ENCODE measurements around the gene CASQ1.

CASQ1 gene

DNA sequence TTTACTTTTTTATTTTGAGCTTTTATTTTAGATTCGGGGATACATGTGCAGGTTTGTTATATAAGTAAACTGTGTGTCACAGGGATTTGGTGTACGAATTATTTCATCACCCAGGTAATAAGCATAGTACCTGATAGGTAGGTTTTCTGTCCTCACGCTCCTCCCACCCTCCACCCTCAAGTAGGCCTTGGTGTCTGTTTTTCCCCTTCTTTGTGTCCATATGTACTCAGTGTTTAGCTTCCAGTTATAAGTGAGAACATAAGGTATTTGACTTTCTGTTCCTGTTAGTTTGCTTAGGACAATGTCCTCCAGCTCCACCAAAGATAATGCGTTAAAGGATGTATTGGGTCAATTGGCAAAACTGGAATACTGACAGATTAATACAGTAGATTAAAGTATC, 33.2 kb upstream of the CASQ1 start (continued):
- TF ChIP-seq ZNF501 (tag by site-specific recombination; IDR thresholded peaks at IDR 0.05) (no peak), ZNF768 (tag by site-specific recombination; IDR thresholded peaks at IDR 0.05) (no peak), EGR2 (tag by site-specific recombination; IDR thresholded peaks at IDR 0.05; ENCODE audit: low read depth) (no peak)
- TF ChIP-seq, protein P1, sequence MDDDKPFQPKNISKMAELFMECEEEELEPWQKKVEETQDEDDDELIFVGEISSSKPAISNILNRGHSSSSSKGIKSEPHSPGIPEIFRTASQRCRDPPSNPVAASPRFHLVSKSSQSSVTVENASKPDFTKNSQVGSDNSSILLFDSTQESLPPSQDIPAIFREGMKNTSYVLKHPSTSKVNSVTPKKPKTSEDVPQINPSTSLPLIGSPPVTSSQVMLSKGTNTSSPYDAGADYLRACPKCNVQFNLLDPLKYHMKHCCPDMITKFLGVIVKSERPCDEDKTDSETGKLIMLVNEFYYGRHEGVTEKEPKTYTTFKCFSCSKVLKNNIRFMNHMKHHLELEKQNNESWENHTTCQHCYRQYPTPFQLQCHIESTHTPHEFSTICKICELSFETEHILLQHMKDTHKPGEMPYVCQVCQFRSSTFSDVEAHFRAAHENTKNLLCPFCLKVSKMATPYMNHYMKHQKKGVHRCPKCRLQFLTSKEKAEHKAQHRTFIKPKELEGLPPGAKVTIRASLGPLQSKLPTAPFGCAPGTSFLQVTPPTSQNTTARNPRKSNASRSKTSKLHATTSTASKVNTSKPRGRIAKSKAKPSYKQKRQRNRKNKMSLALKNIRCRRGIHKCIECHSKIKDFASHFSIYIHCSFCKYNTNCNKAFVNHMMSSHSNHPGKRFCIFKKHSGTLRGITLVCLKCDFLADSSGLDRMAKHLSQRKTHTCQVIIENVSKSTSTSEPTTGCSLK (tag by site-specific recombination; IDR thresholded peaks at IDR 0.05), result no peak
- TF ChIP-seq, protein P2, sequence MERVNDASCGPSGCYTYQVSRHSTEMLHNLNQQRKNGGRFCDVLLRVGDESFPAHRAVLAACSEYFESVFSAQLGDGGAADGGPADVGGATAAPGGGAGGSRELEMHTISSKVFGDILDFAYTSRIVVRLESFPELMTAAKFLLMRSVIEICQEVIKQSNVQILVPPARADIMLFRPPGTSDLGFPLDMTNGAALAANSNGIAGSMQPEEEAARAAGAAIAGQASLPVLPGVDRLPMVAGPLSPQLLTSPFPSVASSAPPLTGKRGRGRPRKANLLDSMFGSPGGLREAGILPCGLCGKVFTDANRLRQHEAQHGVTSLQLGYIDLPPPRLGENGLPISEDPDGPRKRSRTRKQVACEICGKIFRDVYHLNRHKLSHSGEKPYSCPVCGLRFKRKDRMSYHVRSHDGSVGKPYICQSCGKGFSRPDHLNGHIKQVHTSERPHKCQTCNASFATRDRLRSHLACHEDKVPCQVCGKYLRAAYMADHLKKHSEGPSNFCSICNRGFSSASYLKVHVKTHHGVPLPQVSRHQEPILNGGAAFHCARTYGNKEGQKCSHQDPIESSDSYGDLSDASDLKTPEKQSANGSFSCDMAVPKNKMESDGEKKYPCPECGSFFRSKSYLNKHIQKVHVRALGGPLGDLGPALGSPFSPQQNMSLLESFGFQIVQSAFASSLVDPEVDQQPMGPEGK (tag by site-specific recombination; IDR thresholded peaks at IDR 0.05), result no peak

DNA sequence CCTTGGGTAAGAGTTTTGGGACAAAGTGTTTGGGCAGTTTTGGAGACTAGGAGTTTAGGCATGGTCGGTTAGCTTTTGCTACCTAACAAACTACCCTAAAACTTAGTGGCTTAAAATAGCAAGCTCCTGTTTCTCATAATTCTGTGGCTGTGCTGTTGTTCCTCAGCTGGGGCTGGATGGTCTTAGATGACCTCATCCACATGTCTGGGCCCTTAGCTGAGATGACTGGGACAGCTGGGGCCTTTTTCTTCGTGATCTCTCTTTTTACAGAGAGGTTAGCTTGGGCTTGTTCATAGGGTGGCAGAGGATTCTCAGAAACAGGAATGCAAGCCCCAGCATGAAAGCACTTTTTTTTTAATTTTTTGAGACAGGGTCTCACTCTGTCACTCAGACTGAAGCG, 32.3 kb upstream of the CASQ1 start:
- Histone ChIP-seq H3K27ac (ENCODE audit: extremely low read depth, low read depth, low read length) (no peak overlapping the region), H3K9me3 (ENCODE audit: control insufficient read depth, insufficient read depth, low read depth, low read length) (no peaks in the 10 kb centered on the region), H3K4me3 (ENCODE audit: low read depth, low read length) (no peak overlapping the region), H3K4me1 (ENCODE audit: control insufficient read depth, insufficient read depth, low read length) (no peaks in the 10 kb centered on the region), H3K36me3 (ENCODE audit: control insufficient read depth in 2 of 2, insufficient read depth in 1 of 2, low read length in 2 of 2) (no peaks in the 10 kb centered on the region)
- ChIA-PET POLR2A (no interaction called here), CTCF (interaction anchor here (0.6 to 1.6 kb wide), 5 partner anchors 52 to 1991 kb away, joined by 3 to 5 read pairs (median 4); no protein-coding TSS in a partner anchor)
- TF ChIP-seq, protein P3, sequence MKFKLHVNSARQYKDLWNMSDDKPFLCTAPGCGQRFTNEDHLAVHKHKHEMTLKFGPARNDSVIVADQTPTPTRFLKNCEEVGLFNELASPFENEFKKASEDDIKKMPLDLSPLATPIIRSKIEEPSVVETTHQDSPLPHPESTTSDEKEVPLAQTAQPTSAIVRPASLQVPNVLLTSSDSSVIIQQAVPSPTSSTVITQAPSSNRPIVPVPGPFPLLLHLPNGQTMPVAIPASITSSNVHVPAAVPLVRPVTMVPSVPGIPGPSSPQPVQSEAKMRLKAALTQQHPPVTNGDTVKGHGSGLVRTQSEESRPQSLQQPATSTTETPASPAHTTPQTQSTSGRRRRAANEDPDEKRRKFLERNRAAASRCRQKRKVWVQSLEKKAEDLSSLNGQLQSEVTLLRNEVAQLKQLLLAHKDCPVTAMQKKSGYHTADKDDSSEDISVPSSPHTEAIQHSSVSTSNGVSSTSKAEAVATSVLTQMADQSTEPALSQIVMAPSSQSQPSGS (tag by site-specific recombination; IDR thresholded peaks at IDR 0.05; ENCODE audit: low read depth), result no peak
- no peak for TF ChIP-seq ZNF112 (tag by site-specific recombination; IDR thresholded peaks at IDR 0.05)
- no peak for TF ChIP-seq KLF9 (tag by site-specific recombination; IDR thresholded peaks at IDR 0.05; ENCODE audit: low read depth)
- TF ChIP-seq ZNF530 (tag by site-specific recombination; IDR thresholded peaks at IDR 0.05; ENCODE audit: low read depth), result no peak
- no peak for TF ChIP-seq ZNF211 (tag by site-specific recombination; IDR thresholded peaks at IDR 0.05; ENCODE audit: low read depth)
- no peak for TF ChIP-seq ZNF843 (tag by site-specific recombination; IDR thresholded peaks at IDR 0.05)
- TF ChIP-seq, protein P4, sequence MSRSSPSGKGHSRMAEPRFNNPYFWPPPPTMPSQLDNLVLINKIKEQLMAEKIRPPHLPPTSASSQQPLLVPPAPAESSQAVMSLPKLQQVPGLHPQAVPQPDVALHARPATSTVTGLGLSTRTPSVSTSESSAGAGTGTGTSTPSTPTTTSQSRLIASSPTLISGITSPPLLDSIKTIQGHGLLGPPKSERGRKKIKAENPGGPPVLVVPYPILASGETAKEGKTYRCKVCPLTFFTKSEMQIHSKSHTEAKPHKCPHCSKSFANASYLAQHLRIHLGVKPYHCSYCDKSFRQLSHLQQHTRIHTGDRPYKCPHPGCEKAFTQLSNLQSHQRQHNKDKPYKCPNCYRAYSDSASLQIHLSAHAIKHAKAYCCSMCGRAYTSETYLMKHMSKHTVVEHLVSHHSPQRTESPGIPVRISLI (tag by site-specific recombination; IDR thresholded peaks at IDR 0.05), result no peak
- no peak for TF ChIP-seq ZNF391 (tag by site-specific recombination; IDR thresholded peaks at IDR 0.05; ENCODE audit: borderline replicate concordance, low read depth)
- TF ChIP-seq ZNF548 (tag by site-specific recombination; IDR thresholded peaks at IDR 0.05), result no peak
- no peak for TF ChIP-seq ZNF2 (tag by site-specific recombination; IDR thresholded peaks at IDR 0.05)
- TF ChIP-seq ZNF626 (tag by site-specific recombination; IDR thresholded peaks at IDR 0.05), result no peak
- TF ChIP-seq ZNF157 (tag by site-specific recombination; IDR thresholded peaks at IDR 0.05), result no peak
- TF ChIP-seq, protein P5, sequence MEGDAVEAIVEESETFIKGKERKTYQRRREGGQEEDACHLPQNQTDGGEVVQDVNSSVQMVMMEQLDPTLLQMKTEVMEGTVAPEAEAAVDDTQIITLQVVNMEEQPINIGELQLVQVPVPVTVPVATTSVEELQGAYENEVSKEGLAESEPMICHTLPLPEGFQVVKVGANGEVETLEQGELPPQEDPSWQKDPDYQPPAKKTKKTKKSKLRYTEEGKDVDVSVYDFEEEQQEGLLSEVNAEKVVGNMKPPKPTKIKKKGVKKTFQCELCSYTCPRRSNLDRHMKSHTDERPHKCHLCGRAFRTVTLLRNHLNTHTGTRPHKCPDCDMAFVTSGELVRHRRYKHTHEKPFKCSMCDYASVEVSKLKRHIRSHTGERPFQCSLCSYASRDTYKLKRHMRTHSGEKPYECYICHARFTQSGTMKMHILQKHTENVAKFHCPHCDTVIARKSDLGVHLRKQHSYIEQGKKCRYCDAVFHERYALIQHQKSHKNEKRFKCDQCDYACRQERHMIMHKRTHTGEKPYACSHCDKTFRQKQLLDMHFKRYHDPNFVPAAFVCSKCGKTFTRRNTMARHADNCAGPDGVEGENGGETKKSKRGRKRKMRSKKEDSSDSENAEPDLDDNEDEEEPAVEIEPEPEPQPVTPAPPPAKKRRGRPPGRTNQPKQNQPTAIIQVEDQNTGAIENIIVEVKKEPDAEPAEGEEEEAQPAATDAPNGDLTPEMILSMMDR (tag by site-specific recombination; IDR thresholded peaks at IDR 0.05), result no peak
- no peak for TF ChIP-seq ZBTB1 (tag by site-specific recombination; IDR thresholded peaks at IDR 0.05)

Measured in HEK293 (cell line).